CD4-positive, alpha-beta T cell treated with Interferon alpha-2 for 1 hour (primary cell): ENCODE data around the gene FLG.
"Not testable (repeated sequence)": the region's sequence is repeated elsewhere in the genome, so short reads cannot be mapped to it uniquely, and the experiment has no call there.

Experiments
- DNase-seq, 2 donors: peaks; one replicate each; pipeline ENCODE4 v3.0.0-alpha.2; 2020 to 2022

FLG gene

DNA sequence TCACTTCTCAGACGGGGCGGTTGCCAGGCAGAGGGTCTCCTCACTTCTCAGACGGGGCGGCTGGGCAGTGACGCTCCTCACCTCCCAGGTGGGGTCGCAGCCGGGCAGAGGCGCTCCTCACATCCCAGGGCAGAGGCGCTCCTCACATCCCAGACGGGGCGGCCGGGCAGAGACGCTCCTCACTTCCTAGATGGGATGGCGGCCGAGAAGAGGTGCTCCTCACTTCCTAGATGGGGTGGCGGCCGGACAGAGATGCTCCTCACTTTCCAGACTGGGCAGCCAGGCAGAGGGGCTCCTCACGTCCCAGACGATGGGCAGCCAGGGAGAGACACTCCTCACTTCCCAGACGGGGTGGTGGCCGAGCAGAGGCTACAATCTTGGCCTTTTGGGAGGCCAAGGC, 68.6 kb downstream of the FLG start:
- DNase-seq = not testable (repeated sequence)
